HFFc6 (cell line): ENCODE results near the gene TBC1D4. TPM values are rescaled to one million over a fixed set of nuclear protein-coding genes. Genes with fewer than 3 reads are reported as not detected.
"Not testable (repeated sequence)": the region's sequence is repeated elsewhere in the genome, so short reads cannot be mapped to it uniquely, and the experiment has no call there.

Experiments
- DNase-seq: peaks from one replicate; pipeline ENCODE4 v3.0.0-alpha.2; 2018
- H3K27ac Mint-ChIP-seq: 2 replicates; pipeline ENCODE4 v1.8.0; 2020; ENCODE audit warnings: mild to moderate bottlenecking, mixed read lengths
- H3K27me3 Mint-ChIP-seq: 2 replicates; pipeline ENCODE4 v1.8.0; 2021; ENCODE audit warnings: mild to moderate bottlenecking, moderate library complexity, mixed read lengths; ENCODE audit not compliant: insufficient read depth
- H3K36me3 Mint-ChIP-seq: 2 replicates; pipeline ENCODE4 v1.8.0; 2021; ENCODE audit warnings: low read depth, mixed read lengths
- H3K4me1 Mint-ChIP-seq: 2 replicates; pipeline ENCODE4 v1.8.0; 2020; ENCODE audit warnings: low read depth, mixed read lengths
- H3K4me3 Mint-ChIP-seq: 2 replicates; pipeline ENCODE4 v1.8.0; 2020; ENCODE audit warnings: mild to moderate bottlenecking, moderate library complexity, mixed read lengths
- H3K9me3 Mint-ChIP-seq: 2 replicates; pipeline ENCODE4 v1.8.0; 2020; ENCODE audit warnings: mild to moderate bottlenecking, mixed read lengths
- total RNA-seq, 6 experiments: library from RNA; stranded (reverse); fragmentation: NEBNext Ultra II Directional; extraction: Animal tissue kit (Norgen Biotek cat#: 25700); gene quantifications; 2 replicates in 1 of 6; 3 replicates in 5 of 6; pipeline ENCODE4 v1.2.3, GENCODE V29; 2021
- TF ChIP-seq, protein P1 (sequence below): fragments of 200-600 bp; sonication (generic); IDR thresholded peaks from 2 replicates; pipeline ENCODE4 v1.5.0; 2021; ENCODE audit warnings: antibody characterized with exemption, mild to moderate bottlenecking

Gene TBC1D4
- total RNA-seq, 6 experiments from 2014 or later: 13.6 to 20.6 (median 16.6) TPM

DNA sequence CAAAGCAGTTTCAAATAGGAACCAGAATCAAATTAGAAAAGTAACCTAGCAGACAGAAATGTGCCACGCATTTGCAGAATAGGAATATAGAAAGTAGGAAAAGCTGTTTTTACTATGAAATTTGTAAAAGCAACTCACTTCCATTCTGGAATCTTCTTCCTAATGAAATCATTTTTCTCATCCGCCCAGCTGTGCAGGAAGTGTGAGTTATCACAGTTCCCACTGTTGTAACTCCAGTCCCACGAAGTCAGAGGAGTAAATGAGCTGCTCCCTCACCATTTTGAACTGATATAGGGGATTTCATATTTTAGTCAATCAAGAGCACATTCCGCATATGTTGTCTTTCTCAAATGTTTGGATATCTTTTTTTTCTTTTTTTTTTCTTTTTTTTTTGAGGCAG lies 230.8 kb downstream of the TBC1D4 start:
- DNase-seq: no peak
- Mint-ChIP-seq H3K4me3 (no peak overlapping the region), H3K27ac (no peak overlapping the region), H3K36me3 (peaks cover 2% of the 10 kb centered on the region; the same call in 1 of the 2 replicates), H3K9me3 (peaks cover 7% of the 10 kb centered on the region), H3K27me3 (peaks cover 13% of the 10 kb centered on the region), H3K4me1 (peaks cover 11% of the 10 kb centered on the region)
- TF ChIP-seq, protein P1, sequence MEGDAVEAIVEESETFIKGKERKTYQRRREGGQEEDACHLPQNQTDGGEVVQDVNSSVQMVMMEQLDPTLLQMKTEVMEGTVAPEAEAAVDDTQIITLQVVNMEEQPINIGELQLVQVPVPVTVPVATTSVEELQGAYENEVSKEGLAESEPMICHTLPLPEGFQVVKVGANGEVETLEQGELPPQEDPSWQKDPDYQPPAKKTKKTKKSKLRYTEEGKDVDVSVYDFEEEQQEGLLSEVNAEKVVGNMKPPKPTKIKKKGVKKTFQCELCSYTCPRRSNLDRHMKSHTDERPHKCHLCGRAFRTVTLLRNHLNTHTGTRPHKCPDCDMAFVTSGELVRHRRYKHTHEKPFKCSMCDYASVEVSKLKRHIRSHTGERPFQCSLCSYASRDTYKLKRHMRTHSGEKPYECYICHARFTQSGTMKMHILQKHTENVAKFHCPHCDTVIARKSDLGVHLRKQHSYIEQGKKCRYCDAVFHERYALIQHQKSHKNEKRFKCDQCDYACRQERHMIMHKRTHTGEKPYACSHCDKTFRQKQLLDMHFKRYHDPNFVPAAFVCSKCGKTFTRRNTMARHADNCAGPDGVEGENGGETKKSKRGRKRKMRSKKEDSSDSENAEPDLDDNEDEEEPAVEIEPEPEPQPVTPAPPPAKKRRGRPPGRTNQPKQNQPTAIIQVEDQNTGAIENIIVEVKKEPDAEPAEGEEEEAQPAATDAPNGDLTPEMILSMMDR: no peak

- Mint-ChIP-seq H3K4me1 (peaks cover 11% of the 10 kb centered on the region), H3K4me3 (no peak overlapping the region), H3K36me3 (peaks cover 8% of the 10 kb centered on the region), H3K27me3 (peaks cover 18% of the 10 kb centered on the region), H3K9me3 (peaks cover 12% of the 10 kb centered on the region), H3K27ac (no peak overlapping the region)
- TF ChIP-seq, protein P1: no peak
- DNase-seq: no peak
Observed at GRCh38 chr13:75250526-75251178, 231.3 kb downstream of the TBC1D4 start.

DNA sequence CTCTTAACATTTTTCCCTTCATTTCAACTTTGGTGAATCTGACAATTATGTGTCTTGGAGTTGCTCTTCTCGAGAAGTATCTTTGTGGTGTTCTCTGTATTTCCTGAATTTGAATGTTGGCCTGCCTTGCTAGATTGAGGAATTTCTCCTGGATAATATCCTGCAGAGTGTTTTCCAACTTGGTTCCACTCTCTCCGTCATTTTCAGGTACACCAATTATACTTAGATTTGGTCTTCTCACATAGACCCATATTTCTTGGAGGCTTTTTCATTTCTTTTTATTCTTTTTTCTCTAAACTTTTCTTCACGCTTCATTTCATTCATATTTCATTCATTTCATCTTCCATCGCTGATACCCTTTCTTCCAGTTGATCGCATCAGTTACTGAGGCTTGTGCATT lies 236.4 kb downstream of the TBC1D4 start:
- not testable (repeated sequence) for H3K4me3 Mint-ChIP-seq, H3K4me1 Mint-ChIP-seq, DNase-seq, H3K27ac Mint-ChIP-seq
- Mint-ChIP-seq H3K9me3 (peaks cover 18% of the 10 kb centered on the region), H3K27me3 (peaks cover 23% of the 10 kb centered on the region), H3K36me3 (peaks cover 14% of the 10 kb centered on the region)

DNA sequence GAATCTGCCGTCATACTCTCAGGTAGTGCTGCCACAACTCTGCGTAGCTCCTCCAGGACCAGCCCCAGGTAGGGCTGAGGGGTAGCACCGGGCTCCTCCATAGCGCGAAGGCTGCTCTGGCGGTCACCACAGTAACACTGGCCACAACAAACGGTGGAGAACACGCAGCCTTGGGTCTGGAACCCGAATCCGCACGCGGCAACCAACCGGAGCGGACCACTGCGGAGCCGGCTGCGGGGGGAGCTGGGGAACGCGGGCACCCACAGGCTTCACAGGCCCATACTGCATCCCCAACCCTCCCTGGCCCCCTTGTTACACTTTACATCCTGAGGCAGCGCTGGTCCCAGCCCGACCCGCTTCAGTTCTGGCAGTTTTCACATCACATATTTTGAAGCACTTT lies 241.7 kb downstream of the TBC1D4 start:
- H3K27me3 Mint-ChIP-seq: peaks cover 27% of the 10 kb centered on the region
- H3K4me1 Mint-ChIP-seq, DNase-seq, H3K36me3 Mint-ChIP-seq, H3K27ac Mint-ChIP-seq, H3K4me3 Mint-ChIP-seq: not testable (repeated sequence)
- peaks cover 13% of the 10 kb centered on the region for H3K9me3 Mint-ChIP-seq

- Mint-ChIP-seq H3K9me3 (peaks cover 13% of the 10 kb centered on the region), H3K36me3 (peaks cover 4% of the 10 kb centered on the region; the same call in 1 of the 2 replicates), H3K27ac (no peak overlapping the region), H3K4me1 (peaks cover 6% of the 10 kb centered on the region), H3K4me3 (no peak overlapping the region), H3K27me3 (peaks cover 19% of the 10 kb centered on the region)
- DNase-seq: no peak
- TF ChIP-seq, protein P1: no peak
Observed at GRCh38 chr13:75236774-75237173, 245.2 kb downstream of the TBC1D4 start.

Other genes with a start within 250 kb of the TBC1D4 start
- gene COMMD6, start 55.7 kb upstream of the TBC1D4 start, total RNA-seq: 100 to 1,000 TPM; 142 to 177 (median 152) TPM
- gene UCHL3, start 67.6 kb upstream of the TBC1D4 start, total RNA-seq: 10 to 100 TPM; 51.4 to 67.4 (median 54.4) TPM
- gene LMO7, start 154.2 kb upstream of the TBC1D4 start, total RNA-seq: 100 to 1,000 TPM; 682 to 843 (median 813) TPM